CD4-positive, alpha-beta T cell (primary cell): ENCODE data around the gene ATAD2B. TPM values are rescaled to one million over a fixed set of nuclear protein-coding genes. Genes with fewer than 3 reads are reported as not detected.

Source experiments
- ATAC-seq: fragments of 200-7000 bp; cut with Tn5 transposase; one replicate; pipeline ENCODE4 v1.10.0; 2022; ENCODE audit warnings: mild to moderate bottlenecking; ENCODE audit not compliant: poor library complexity
- CTCF ChIA-PET: fragments of 350-600 bp; sonication (Branson Sonifier 250); formaldehyde crosslinking; loops from one replicate; lab custom pipeline; 2021; ENCODE audit warnings: antibody characterized with exemption, inconsistent platforms; lab: Charles Lee
- POLR2A ChIA-PET: fragments of 350-600 bp; sonication (Branson Sonifier 250); formaldehyde crosslinking; loops from one replicate; lab custom pipeline; 2021; ENCODE audit warnings: antibody characterized with exemption, inconsistent platforms; lab: Charles Lee
- DNase-seq, 14 experiments: peaks; one replicate each; pipeline ENCODE4 v3.0.0-alpha.2; 2013 to 2020; ENCODE audit warnings: mixed read lengths in 2 of 14
- H3K27ac ChIP-seq, 2 donors: one replicate each; pipeline versions ENCODE4 v1.5.1 to v1.7.0; 2013; ENCODE audit warnings: low read length in 2 of 2, low read depth in 1 of 2, mild to moderate bottlenecking in 1 of 2
- H3K27me3 ChIP-seq, 2 experiments: 1 replicate in 1 of 2; 2 replicates in 1 of 2; pipeline versions ENCODE4 v1.6.1 to v1.7.0; 2013; ENCODE audit warnings: low read length in 2 of 2, control low read depth in 1 of 2, mild to moderate bottlenecking in 1 of 2, moderate library complexity in 1 of 2; ENCODE audit not compliant: insufficient read depth in 2 of 2, control insufficient read depth in 1 of 2
- H3K36me3 ChIP-seq: one replicate; pipeline ENCODE4 v1.6.1; 2013; ENCODE audit warnings: low read length, control low read depth; ENCODE audit not compliant: insufficient read depth
- H3K4me1 ChIP-seq: one replicate; pipeline ENCODE4 v1.6.1; 2013; ENCODE audit warnings: low read length, control low read depth; ENCODE audit not compliant: insufficient read depth
- H3K4me3 ChIP-seq: one replicate; pipeline ENCODE4 v1.5.1; 2013; ENCODE audit warnings: mild to moderate bottlenecking, low read length, moderate library complexity
- H3K9me3 ChIP-seq, 2 experiments: 1 replicate in 1 of 2; 2 replicates in 1 of 2; pipeline versions ENCODE4 v1.6.1 to v1.7.0; 2013; ENCODE audit warnings: low read length in 2 of 2, mild to moderate bottlenecking in 2 of 2, control low read depth in 1 of 2, moderate library complexity in 1 of 2; ENCODE audit not compliant: control insufficient read depth in 1 of 2, insufficient read depth in 1 of 2
- H3K27ac Mint-ChIP-seq: one replicate; pipeline ENCODE4 v1.8.0; 2020; ENCODE audit warnings: mixed read lengths
- H3K27me3 Mint-ChIP-seq: one replicate; pipeline ENCODE4 v1.8.0; 2021; ENCODE audit warnings: mixed read lengths
- H3K36me3 Mint-ChIP-seq: one replicate; pipeline ENCODE4 v1.8.0; 2021; ENCODE audit warnings: low read depth, mixed read lengths
- H3K4me1 Mint-ChIP-seq: one replicate; pipeline ENCODE4 v1.8.0; 2021; ENCODE audit warnings: low read depth, mixed read lengths
- H3K4me3 Mint-ChIP-seq: one replicate; pipeline ENCODE4 v1.8.0; 2020; ENCODE audit warnings: mild to moderate bottlenecking, mixed read lengths
- H3K9me3 Mint-ChIP-seq: one replicate; pipeline ENCODE4 v1.8.0; 2020; ENCODE audit warnings: mixed read lengths
- CTCF ChIP-seq: fragments of 200-600 bp; IDR thresholded peaks from one replicate; pipeline ENCODE4 v1.8.0; 2022; ENCODE audit warnings: antibody characterized with exemption, mild to moderate bottlenecking
- intact Hi-C, 2 experiments: fragments of 100-400 bp; cut with DNase I in 1 of 2; cut with micrococcal nuclease in 1 of 2; formaldehyde crosslinking; loops; one replicate each; pipeline versions ENCODE4 v1.15.1 to v1.9.0; 2023 to 2025; cut with DNase I, micrococcal nuclease
- total RNA-seq, 174 experiments: library from RNA in 2 of 174; stranded (reverse) in 2 of 174; gene quantifications; one replicate each; pipeline ENCODE4 v1.2.3 and lab custom pipeline; 2021 to 2026

ATAD2B gene
- total RNA-seq, 2 experiments from 2014 or later = 30.7 to 35.4 TPM

DNA sequence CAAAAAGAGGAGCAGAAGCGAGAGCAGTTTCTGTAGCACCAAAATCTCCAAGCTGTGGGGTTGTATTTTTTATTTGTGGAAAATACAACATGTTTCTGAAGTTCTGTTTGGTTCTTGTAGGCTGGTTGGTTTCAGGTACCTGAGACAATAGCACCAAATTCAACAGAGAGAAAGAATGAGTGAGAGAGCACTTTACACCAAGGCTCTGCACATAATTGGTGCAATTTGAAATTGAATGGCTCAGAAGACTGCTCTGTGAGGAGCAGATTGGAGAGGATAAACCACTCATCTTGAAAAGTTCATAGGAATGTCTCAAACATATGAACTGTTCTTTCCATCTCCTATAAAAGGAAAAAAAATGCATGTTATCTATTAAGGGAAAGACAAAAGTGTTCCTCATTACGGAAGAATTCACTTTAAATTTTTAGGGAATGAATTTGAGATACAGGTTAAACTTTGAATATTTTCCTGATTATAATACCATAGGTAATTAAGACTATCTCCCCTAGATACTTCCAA lies 175.1 kb downstream of the ATAD2B start:
- H3K4me1 Mint-ChIP-seq = no peaks in the 10 kb centered on the region
- no peak overlapping the region for H3K27ac Mint-ChIP-seq
- Histone ChIP-seq H3K27me3 (no peaks in the 10 kb centered on the region), H3K4me3 (no peak overlapping the region), H3K4me1 (no peaks in the 10 kb centered on the region), H3K9me3 (no peaks in the 10 kb centered on the region), H3K36me3 (peaks cover 45% of the 10 kb centered on the region), H3K27ac (no peak overlapping the region)
- intact Hi-C loops = no loop called here
- no peaks in the 10 kb centered on the region for H3K27me3 Mint-ChIP-seq
- DNase-seq (no peak), ATAC-seq (no peak)
- H3K9me3 Mint-ChIP-seq = no peaks in the 10 kb centered on the region
- peaks cover 68% of the 10 kb centered on the region for H3K36me3 Mint-ChIP-seq
- H3K4me3 Mint-ChIP-seq = no peak overlapping the region
- TF ChIP-seq CTCF = no peak
- ChIA-PET POLR2A (no interaction called here), CTCF (interaction anchor here (0.5 kb wide), 1 partner anchor 540 kb away, joined by 3 read pairs; no protein-coding TSS in a partner anchor)

DNA sequence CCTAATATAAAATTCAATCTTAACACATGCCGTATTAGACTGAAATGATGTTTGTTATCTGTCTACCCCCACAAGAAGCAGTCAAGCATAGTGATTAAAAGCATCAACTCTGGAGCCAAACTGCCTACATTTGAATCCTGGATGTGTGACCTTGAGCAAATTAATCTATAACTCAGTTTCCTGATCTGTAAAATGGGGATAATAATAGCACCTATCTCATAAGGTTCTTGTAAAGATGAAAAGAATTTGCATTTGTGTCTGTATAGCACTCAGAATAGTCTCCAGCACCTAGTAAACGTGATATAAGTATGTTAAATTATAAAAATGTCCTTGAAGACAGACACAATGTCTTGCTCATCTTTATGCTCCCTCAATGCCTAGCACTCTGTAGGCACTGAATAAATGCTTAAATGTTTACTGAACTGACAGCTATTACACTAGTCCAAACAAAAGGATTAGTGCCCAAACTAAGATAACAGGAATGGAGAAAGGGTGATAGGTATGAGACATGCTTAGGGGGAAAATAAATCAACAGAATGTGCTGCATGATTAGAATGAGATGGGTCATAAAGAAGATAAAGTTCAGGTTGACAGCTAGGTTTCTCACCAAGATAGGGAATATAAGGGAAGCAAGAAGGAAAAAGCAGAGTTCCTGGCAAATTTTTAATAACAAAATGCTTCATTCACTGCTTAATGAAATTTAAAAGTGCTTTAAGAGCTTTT lies 180.6 kb downstream of the ATAD2B start:
- ChIA-PET POLR2A (no interaction called here), CTCF (no interaction called here)
- Histone ChIP-seq H3K36me3 (peaks cover 4% of the 10 kb centered on the region), H3K27me3 (no peaks in the 10 kb centered on the region), H3K9me3 (no peaks in the 10 kb centered on the region), H3K4me1 (no peaks in the 10 kb centered on the region), H3K4me3 (no peak overlapping the region), H3K27ac (no peak overlapping the region)
- H3K4me3 Mint-ChIP-seq = no peak overlapping the region
- DNase-seq (no peak), ATAC-seq (no peak)
- H3K27ac Mint-ChIP-seq = no peak overlapping the region
- peaks cover 55% of the 10 kb centered on the region for H3K36me3 Mint-ChIP-seq
- H3K27me3 Mint-ChIP-seq = no peaks in the 10 kb centered on the region
- no peaks in the 10 kb centered on the region for H3K9me3 Mint-ChIP-seq
- intact Hi-C loops = no loop called here
- no peak for TF ChIP-seq CTCF
- no peaks in the 10 kb centered on the region for H3K4me1 Mint-ChIP-seq

- intact Hi-C loops = no loop called here
- H3K27ac ChIP-seq = no peak overlapping the region
- Mint-ChIP-seq H3K4me3 (no peak overlapping the region), H3K27me3 (no peaks in the 10 kb centered on the region), H3K36me3 (peaks cover 49% of the 10 kb centered on the region), H3K9me3 (no peaks in the 10 kb centered on the region), H3K4me1 (no peaks in the 10 kb centered on the region), H3K27ac (no peak overlapping the region)
- POLR2A ChIA-PET = no interaction called here
- no peak overlapping the region for H3K4me3 ChIP-seq
- no peak for TF ChIP-seq CTCF
- no peaks in the 10 kb centered on the region for H3K36me3 ChIP-seq
- H3K4me1 ChIP-seq = no peaks in the 10 kb centered on the region
- ATAC-seq = no peak
- H3K9me3 ChIP-seq = no peaks in the 10 kb centered on the region
- CTCF ChIA-PET = no interaction called here
- DNase-seq = no peak
- H3K27me3 ChIP-seq = no peaks in the 10 kb centered on the region
Observed at GRCh38 chr2:23745726-23746105, 181.2 kb downstream of the ATAD2B start.
